HEK293 (cell line): ENCODE data around the gene TNS1.

ENCODE experiments used
- CTCF ChIA-PET: fragments of 350-600 bp; formaldehyde crosslinking; extraction: SDS; loops from one replicate; lab custom pipeline; 2021; ENCODE audit warnings: antibody characterized with exemption; lab: Yijun Ruan, JAX
- POLR2A ChIA-PET: fragments of 300-600 bp; formaldehyde crosslinking; extraction: SDS; loops from one replicate; lab custom pipeline; 2020; ENCODE audit warnings: antibody characterized with exemption, inconsistent platforms; lab: Yijun Ruan, JAX
- H3K27ac ChIP-seq: fragments of 200-500 bp; sonication (Bioruptor generic); 2 replicates; pipeline ENCODE4 v1.5.1; 2014; ENCODE audit warnings: low read depth, low read length, control low read depth, inconsistent platforms; ENCODE audit errors: extremely low read depth
- H3K36me3 ChIP-seq, 2 experiments: fragments of 200-500 bp in 1 of 2; sonication (Bioruptor generic) in 1 of 2; 1 replicate in 1 of 2; 2 replicates in 1 of 2; pipeline ENCODE4 v1.5.1; 2014 to 2017; ENCODE audit warnings: inconsistent platforms in 2 of 2, low read length in 2 of 2; ENCODE audit not compliant: control insufficient read depth in 2 of 2, insufficient read depth in 1 of 2
- H3K4me1 ChIP-seq: fragments of 200-500 bp; sonication (Bioruptor generic); 2 replicates; pipeline ENCODE4 v1.5.1; 2014; ENCODE audit warnings: mild to moderate bottlenecking, low read length, inconsistent platforms; ENCODE audit not compliant: control insufficient read depth, insufficient read depth
- H3K4me3 ChIP-seq: 2 replicates; pipeline ENCODE4 v1.5.1; 2011; ENCODE audit warnings: low read depth, mild to moderate bottlenecking, control low read depth, low read length, moderate library complexity
- H3K9me3 ChIP-seq: fragments of 200-500 bp; sonication (Bioruptor generic); 2 replicates; pipeline ENCODE4 v1.5.1; 2014; ENCODE audit warnings: low read depth, low read length, inconsistent platforms; ENCODE audit not compliant: control insufficient read depth, insufficient read depth
- BCL6B ChIP-seq: fragments of 450-650 bp; formaldehyde crosslinking; IDR thresholded peaks from 2 replicates; pipeline ENCODE4 v1.5.1; 2017; ENCODE audit warnings: missing biosample characterization, missing genetic modification characterization
- GLIS2 ChIP-seq: fragments of 450-650 bp; formaldehyde crosslinking; IDR thresholded peaks from 2 replicates; pipeline ENCODE4 v1.5.1; 2016; ENCODE audit warnings: missing biosample characterization, missing genetic modification characterization
- KLF17 ChIP-seq: fragments of 450-650 bp; formaldehyde crosslinking; IDR thresholded peaks from 2 replicates; pipeline ENCODE4 v1.5.1; 2016; ENCODE audit warnings: missing biosample characterization, missing genetic modification characterization
- PRDM10 ChIP-seq: fragments of 450-650 bp; formaldehyde crosslinking; IDR thresholded peaks from 2 replicates; pipeline ENCODE4 v1.5.1; 2016; ENCODE audit warnings: missing biosample characterization, missing genetic modification characterization
- REST ChIP-seq: fragments of 450-650 bp; formaldehyde crosslinking; IDR thresholded peaks from 2 replicates; pipeline ENCODE4 v1.5.1; 2016; ENCODE audit warnings: missing biosample characterization, missing genetic modification characterization
- ZBTB21 ChIP-seq: fragments of 450-650 bp; formaldehyde crosslinking; IDR thresholded peaks from 2 replicates; pipeline ENCODE4 v1.5.1; 2017; ENCODE audit warnings: missing biosample characterization, missing genetic modification characterization
- ZBTB6 ChIP-seq: fragments of 450-650 bp; formaldehyde crosslinking; IDR thresholded peaks from 2 replicates; pipeline ENCODE4 v1.5.1; 2017; ENCODE audit warnings: missing biosample characterization, missing genetic modification characterization
- ZNF223 ChIP-seq: fragments of 450-650 bp; formaldehyde crosslinking; IDR thresholded peaks from 2 replicates; pipeline ENCODE4 v1.5.1; 2016; ENCODE audit warnings: missing biosample characterization, missing genetic modification characterization
- ZNF23 ChIP-seq: fragments of 450-650 bp; formaldehyde crosslinking; IDR thresholded peaks from 2 replicates; pipeline ENCODE4 v1.5.1; 2016; ENCODE audit warnings: missing biosample characterization, missing genetic modification characterization, borderline replicate concordance
- ZNF354C ChIP-seq: fragments of 450-650 bp; formaldehyde crosslinking; IDR thresholded peaks from 2 replicates; pipeline ENCODE4 v1.5.1; 2016; ENCODE audit warnings: missing biosample characterization, missing genetic modification characterization, low read depth, borderline replicate concordance
- ZNF37A ChIP-seq: fragments of 450-650 bp; IDR thresholded peaks from 2 replicates; pipeline ENCODE4 v1.5.1; 2018; ENCODE audit warnings: missing biosample characterization, missing genetic modification characterization
- ZNF404 ChIP-seq: fragments of 450-650 bp; formaldehyde crosslinking; IDR thresholded peaks from 2 replicates; pipeline ENCODE4 v1.5.1; 2017; ENCODE audit warnings: missing biosample characterization, missing genetic modification characterization
- ZNF426 ChIP-seq: fragments of 450-650 bp; formaldehyde crosslinking; IDR thresholded peaks from 2 replicates; pipeline ENCODE4 v1.5.1; 2017; ENCODE audit warnings: missing biosample characterization, missing genetic modification characterization, mild to moderate bottlenecking, inconsistent platforms, moderate library complexity
- ZNF501 ChIP-seq: fragments of 450-650 bp; formaldehyde crosslinking; IDR thresholded peaks from 2 replicates; pipeline ENCODE4 v1.5.1; 2016; ENCODE audit warnings: missing biosample characterization, missing genetic modification characterization
- ZNF513 ChIP-seq: fragments of 450-650 bp; IDR thresholded peaks from 2 replicates; pipeline ENCODE4 v1.5.1; 2018; ENCODE audit warnings: missing biosample characterization, missing genetic modification characterization
- ZNF518A ChIP-seq: fragments of 450-650 bp; formaldehyde crosslinking; conservative IDR thresholded peaks from 2 replicates; pipeline ENCODE4 v1.5.1; 2016; ENCODE audit warnings: low read depth, missing biosample characterization, missing genetic modification characterization
- ZNF596 ChIP-seq: fragments of 450-650 bp; IDR thresholded peaks from 2 replicates; pipeline ENCODE4 v1.5.0; 2018; ENCODE audit warnings: missing biosample characterization, mild to moderate bottlenecking, missing genetic modification characterization, moderate library complexity
- ZNF639 ChIP-seq: fragments of 450-650 bp; formaldehyde crosslinking; IDR thresholded peaks from 2 replicates; pipeline ENCODE4 v1.5.1; 2016; ENCODE audit warnings: missing biosample characterization, missing genetic modification characterization
- ZSCAN23 ChIP-seq: fragments of 450-650 bp; formaldehyde crosslinking; IDR thresholded peaks from 2 replicates; pipeline ENCODE4 v1.5.1; 2016; ENCODE audit warnings: missing biosample characterization, missing genetic modification characterization

TNS1 gene

GRCh38 chr2:217875138-217875537 is 127.7 kb downstream of the TNS1 start:
- no peak overlapping the region for H3K4me3 ChIP-seq
- ChIA-PET CTCF (interaction anchor here (1.1 to 4.5 kb wide), 4 partner anchors 12 to 160 kb away, joined by 3 to 36 read pairs (median 11); no protein-coding TSS in a partner anchor), POLR2A (no interaction called here)
- no peaks in the 10 kb centered on the region for H3K9me3 ChIP-seq
- no peak overlapping the region for H3K27ac ChIP-seq
- no peaks in the 10 kb centered on the region for H3K36me3 ChIP-seq
- H3K4me1 ChIP-seq, result no peaks in the 10 kb centered on the region
- no peak for TF ChIP-seq ZNF596 (tag by site-specific recombination)
- TF ChIP-seq ZNF518A (tag by site-specific recombination), result no peak
- no peak for TF ChIP-seq ZNF513
- no peak for TF ChIP-seq ZNF639 (tag by site-specific recombination)
- TF ChIP-seq REST (tag by site-specific recombination), result no peak
- TF ChIP-seq ZNF404, result no peak
- TF ChIP-seq ZBTB6 (tag by site-specific recombination), result no peak
- no peak for TF ChIP-seq GLIS2 (tag by site-specific recombination)
- no peak for TF ChIP-seq KLF17
- TF ChIP-seq ZNF426, result no peak
- TF ChIP-seq ZBTB21 (tag by site-specific recombination), result no peak
- TF ChIP-seq BCL6B (tag by site-specific recombination), result no peak
- TF ChIP-seq ZNF501, result no peak
- TF ChIP-seq ZNF223 (tag by site-specific recombination), result no peak
- no peak for TF ChIP-seq ZNF354C (tag by site-specific recombination)
- TF ChIP-seq ZNF37A, result no peak
- no peak for TF ChIP-seq PRDM10 (tag by site-specific recombination)
- no peak for TF ChIP-seq ZNF23 (tag by site-specific recombination)
- TF ChIP-seq ZSCAN23, result no peak
